ENCODE measurements around the gene AKAP10.
"Not testable (repeated sequence)": the region's sequence is repeated elsewhere in the genome, so short reads cannot be mapped to it uniquely, and the experiment has no call there.

AKAP10 gene

DNA sequence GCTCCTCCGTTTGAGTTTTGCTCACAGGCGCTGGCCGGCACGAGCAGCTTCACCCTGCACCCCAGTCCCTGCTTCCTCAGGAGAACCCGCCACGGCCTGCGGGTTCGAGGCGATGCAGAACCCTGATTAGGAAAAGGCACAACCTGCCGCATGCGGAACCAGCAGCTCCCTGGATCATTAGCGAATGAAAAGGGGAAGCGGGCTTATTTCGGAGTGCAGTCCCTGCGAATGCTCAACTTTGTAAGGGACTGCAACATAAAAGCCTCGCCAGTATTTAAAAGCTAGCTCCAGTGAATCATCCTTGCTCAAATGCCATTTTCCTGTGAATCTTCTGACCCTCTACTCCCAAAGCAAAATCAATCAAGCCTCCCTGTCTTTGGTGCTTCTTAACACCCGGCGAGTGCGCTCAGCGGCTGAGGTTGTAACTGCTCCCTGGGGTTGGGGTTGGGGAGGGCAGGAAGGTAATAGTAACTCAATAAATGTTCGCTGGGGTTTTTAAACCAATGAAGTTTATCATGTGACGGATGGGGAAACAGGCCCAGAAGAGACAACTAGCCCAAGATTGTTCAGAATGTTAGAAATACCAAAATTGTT, 678 bp upstream of the AKAP10 start:
- DNase-seq: peak; percentile 55

DNA sequence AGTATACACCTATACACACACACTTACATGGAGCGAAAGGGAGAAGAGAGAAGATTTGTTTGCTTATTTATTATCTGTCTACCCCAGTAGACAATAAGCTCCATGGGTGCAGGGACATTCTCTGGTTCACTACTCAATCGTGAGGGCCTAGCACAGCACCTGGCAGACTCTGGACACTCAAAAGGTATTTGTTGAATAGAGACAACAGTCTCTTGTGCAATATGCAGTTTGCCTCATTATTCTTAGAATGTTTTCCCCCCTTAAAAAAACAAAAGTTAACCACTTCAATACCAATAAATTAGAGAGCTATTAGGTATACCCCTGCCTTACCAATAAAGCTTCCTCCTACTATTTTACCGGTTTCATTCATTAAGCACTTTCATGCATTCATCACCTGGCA, 2.0 kb downstream of the AKAP10 start:
- no peak for DNase-seq

DNA sequence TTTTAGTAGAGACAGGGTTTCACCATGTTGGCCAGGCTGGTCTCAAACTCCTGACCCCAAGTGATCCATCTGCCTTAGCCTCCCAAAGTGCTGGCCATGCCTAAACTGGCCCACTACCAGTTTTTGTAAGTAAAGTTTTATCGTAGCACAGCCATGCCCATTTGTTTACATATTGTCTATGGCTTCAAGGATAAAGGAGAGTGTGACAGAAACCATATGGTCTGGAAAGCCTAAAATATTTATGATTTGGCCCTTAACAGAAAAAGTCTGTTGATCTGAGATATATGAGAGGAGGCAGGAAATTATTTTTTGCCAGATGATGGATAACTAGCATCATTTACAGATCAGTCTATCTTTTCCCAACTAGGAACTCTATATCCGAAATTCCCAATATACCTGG, 4.5 kb downstream of the AKAP10 start:
- no peak for DNase-seq

DNA sequence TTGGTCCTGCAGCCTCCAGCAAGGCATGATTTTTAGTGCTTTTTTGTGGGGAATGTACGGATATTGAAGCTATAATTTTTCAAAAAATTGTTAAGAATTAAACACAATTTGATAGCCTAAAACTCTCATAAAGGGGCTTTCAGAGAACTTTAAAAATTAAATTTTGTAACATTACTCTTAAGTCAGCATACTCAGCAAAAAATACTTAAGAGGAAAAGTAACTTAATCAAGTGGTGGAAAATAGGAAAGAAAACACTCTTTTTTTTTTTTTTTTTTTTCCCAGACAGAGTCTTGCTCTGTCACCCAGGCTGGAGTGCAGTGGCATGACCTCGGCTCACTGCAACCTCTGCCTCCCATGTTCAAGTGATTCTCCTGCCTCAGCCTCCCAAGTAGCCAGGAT, 14.7 kb downstream of the AKAP10 start:
- not testable (repeated sequence) for DNase-seq

DNA sequence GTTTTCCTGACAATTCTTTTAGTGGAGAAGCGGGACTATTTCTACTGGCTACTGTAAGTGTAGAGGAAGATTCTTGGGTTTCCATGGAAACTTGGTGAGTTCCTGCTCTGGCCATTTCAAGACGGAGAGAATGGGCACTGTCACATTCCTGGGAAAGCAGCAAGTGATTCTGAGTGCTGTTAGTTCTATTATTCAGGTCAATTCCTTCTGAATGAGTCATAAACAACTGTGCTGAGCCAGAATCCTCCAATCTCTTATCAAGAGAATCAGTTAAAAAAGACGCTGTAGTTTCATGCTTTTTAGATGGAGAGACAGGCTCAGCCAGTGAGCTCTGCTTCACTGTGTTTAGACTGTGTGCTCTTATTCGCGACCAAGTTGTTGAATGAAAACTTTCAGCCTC, 19.6 kb downstream of the AKAP10 start:
- DNase-seq: no peak

DNA sequence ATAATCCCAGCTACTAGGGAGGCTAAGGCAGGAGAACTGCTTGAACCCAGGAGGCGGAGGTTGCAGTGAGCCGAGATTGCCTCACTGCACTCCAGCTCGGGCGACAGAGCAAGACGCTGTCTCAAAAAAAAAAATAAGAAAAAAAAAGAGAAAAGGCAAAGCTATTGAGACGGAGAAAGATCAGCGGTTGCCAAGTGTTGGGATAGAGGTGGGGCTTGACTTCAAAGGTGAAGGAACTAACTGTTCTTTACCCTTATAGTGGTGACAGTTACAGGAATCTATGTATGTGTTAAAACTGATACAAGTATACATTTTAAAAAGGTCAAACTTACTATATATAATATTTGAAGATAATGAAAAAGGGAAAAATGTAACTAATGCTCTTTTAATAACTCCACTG, 22.5 kb downstream of the AKAP10 start:
- DNase-seq: no peak

DNA sequence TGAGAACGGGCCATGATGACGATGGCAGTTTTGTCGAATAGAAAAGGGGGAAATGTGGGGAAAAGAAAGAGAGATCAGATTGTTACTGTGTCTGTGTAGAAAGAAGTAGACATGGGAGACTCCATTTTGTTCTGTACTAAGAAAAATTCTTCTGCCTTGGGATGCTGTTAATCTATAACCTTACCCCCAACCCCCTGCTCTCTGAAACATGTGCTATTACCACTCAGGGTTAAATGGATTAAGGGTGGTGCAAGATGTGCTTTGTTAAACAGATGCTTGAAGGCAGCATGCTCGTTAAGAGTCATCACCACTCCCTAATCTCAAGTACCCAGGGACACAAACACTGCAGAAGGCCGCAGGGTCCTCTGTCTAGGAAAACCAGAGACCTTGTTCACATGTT, 26.2 kb downstream of the AKAP10 start:
- not testable (repeated sequence) for DNase-seq

DNA sequence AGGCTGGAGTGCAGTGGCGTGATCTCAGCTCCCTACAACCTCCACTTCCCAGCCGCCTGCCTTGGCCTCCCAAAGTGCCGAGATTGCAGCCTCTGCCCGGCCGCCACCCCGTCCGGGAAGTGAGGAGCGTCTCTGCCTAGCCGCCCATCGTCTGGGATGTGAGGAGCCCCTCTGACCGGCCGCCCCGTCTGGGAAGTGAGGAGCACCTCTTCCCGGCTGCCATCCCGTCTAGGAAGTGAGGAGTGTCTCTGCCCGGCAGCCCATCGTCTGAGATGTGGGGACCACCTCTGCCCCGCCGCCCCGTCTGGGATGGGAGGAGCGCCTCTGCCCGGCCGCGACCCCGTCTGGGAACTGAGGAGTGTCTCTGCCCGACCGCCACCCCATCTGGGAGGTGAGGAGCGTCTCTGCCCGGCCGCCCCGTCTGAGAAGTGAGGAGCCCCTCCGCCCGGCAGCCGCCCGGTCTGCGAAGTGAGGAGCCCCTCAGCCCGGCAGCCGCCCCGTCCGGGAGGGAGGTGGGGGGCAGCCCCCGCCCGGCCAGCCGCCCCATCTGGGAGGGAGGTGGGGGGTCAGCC, 26.9 kb downstream of the AKAP10 start:
- not testable (repeated sequence) for DNase-seq

DNA sequence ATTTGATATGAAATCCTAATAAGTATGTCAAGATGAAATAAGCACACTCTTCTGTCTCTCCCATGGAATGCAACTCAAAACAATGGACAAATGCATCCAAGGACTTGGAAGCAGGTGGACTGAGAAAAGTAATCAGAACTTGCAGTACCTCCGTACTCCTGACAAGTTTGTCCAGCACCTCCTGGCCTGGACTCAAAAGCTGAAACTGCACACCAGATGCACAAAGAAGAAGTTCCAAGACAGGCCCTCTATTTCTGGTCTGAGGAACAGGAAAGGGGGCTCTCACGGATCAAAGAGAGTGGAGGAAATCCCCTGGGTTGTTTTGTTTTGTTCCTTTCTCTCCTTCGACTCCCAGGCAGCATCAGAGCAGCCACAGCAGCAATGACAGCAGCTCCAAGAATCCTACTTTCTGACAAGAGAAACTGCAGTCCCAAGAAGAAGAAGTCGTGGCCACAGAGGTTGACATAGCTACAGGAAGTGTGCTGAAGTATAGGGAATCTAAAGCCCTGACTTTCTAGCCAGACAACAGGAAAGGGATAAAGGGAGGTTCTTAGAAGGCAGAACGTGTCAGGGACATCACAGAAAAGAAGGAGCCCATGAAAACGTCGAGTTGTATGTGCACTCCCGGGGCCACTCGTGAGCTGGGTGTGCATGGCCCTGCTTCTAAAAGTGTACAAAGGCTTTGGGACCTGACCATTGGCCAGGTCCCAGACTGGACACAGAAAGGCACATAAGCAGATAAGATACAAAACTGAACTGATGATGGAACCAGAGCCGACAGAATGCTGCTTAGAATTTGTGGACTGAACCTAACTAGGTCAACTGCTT, 29.3 kb downstream of the AKAP10 start:
- no peak for DNase-seq

DNA sequence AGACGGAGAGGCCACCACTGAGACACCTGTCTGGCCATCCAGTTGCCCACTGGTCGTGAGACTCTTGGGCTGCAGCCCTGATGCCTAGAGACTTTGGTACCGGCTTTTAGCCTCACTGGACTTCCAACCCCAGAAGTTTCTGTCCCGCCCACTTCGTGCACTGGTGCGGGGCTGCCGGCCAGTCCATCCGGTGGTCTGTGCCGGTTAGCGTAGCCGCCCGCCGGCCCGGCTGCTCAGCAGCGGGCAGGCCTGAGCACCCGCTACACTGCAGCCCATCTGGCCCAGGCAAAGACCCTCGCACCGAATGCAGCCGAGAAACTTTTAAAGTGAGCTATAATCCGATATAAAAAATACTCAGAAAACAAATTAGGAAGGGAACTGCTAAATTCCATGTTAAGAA, 30.7 kb downstream of the AKAP10 start:
- no peak for DNase-seq

DNA sequence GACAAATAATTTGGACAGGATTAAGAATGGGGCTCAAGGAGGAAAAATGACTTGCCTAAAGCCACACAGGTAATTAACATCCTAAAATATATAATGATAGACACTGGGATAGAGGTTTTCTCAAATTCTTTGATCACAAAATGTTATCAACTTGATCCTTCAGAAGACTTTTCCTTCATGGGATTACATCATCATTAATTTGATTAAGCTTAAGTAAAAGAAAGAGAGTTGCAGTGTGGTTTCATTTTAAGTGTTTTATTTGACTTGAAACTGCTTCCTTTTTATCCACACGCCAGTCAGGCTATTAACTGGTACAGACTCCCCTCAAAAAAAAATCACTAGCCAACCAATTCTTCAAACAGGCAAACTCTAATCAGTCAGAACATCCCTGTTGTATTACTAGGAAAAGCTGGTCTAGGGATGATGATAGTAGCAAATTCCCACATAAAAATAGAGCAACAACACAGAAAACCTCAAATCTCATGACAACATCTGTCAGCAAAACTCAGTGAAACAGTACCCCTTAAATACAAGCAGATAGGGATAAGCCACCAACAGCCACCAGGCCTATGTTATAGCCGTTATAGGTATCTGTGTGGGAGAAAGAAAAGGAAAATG, 32.5 kb downstream of the AKAP10 start:
- no peak for DNase-seq

DNA sequence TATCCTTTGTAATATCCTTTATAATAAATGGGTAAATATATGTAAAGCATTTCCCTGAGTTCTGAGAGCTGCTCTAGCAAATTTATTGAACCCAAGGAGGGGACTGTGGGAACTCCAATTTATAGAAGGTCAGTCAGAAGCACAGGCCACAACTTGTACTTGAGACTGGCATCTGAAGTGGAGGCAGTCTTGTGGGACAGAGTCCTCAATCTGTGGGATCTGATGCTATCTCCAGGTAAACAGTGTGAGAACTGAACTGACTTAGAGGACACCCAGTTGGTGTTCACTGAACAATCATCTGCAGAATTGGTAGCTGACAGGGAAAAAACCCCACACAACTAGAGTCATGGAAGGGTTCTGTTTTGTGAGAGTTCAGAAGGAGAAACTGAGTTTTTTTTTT, 34.0 kb downstream of the AKAP10 start:
- DNase-seq: no peak

DNA sequence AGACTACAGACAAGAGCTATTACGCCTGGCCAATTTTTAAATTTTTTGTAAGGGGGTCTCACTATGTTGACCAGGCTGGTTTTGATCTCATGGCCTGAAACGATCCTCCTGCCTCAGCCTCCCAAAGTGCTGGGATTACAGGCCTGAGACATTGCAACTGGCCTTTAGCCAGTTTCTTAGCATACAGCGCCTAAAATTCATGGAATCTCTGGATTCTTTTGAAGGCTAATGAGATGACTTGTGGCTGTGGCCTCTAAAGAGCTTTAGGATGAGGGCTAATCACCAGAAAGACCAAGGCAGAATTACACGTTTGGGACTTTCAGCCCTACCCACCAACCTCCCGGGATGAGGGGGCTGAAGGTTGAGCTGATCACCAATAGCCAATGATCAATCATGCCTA, 34.6 kb downstream of the AKAP10 start:
- no peak for DNase-seq

DNA sequence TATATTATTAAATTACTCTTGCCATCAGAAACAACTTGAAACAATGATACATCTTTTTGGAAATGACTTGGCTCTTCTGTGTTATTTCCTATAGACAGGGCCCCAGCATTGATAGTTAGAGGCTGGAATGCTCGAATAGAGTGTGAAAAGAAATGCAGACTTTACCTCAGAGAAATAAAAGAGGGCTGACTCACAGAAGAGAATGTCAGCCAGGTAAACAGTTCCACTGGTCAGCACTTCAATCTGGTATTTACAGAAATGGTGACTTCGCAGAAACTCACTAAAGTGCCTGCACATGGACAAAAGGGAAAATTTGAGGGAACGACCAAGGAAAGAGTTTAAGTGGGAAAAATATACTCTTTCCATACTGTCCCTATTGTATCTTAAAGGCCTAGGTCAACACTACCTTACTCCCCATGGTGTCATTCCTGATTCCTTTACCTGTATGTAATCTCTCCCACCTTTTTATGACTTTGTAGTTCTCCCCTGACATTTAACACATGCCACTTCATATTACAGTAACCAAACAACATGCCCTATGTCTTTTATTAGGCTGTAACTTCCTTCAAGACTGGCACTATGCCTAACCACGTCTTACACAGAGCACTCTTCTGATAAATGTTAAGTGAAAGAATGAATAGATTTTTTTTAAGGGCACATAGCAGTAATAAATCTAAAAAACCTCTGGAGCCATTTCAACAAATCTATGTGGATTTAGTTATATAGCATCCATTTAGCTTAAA, 36.7 kb downstream of the AKAP10 start:
- no peak for DNase-seq

DNA sequence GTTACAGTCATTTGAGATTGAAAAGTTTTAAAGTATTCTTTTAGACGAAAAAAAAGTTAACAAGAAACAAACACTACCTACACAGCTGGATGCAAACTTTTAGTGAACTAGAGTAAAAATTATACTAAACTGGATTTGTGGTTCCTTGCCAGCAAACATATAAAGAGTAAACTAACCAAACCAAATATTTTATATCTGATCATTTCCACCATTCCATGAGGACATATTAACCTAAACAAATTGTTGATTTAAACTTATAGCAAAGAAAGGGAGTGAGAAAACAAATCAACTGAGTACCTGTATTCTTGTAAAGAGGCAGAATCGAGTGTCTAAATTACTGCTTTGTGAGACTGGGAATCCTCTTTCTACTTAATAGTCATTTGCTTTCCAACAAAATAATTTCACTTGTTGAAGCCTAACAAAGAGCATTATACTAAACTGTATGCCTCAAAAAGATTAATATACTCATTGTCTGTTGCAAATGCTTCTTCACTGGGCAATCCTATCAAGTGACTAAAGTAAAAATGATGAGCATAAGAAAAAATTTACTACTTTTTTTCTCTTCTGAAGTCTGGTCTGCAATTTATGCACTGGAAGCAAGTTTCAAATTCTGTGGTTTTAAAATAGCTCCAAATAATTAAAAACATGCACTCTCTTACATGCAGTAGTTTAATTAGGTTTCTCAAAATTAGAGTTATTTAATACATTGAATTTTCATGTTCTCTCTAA, 37.5 kb downstream of the AKAP10 start:
- DNase-seq: no peak

DNA sequence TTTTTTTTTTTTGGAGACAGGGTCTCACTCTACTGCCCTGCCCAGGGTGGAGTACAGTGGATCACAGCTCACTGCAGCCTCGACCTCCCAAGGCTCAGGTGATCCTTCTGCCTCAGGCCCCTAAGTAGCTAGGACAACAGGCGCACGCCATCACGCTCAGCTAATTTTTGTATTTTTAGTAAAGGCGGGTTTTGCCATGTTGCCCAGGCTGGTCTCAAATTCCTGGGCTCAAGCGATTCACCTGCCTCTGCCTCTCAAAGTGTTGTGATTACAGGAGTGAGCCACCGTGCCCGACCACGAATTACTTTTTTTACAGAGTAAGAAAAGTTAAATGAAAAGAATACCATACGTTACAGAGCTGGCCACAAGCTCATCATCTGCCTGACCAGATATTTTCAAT, 38.9 kb downstream of the AKAP10 start:
- no peak for DNase-seq

DNA sequence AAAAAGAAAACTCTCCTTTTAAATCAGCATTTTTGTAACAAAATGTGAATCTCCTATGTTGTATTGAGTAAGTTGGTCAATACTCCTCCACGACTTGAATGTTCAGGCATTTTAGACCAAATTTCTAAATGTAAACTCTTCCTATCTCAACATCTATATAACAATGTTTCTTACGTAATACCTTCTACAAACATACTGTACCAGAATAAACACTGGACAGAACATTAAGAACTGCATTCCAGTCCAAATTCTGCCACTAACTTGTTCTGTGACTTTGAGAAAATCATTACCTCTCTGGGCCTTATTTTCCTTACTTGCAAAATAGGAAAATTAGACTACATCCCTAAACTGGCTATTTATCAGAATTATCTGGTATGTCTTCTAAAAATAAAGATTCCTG, 40.1 kb downstream of the AKAP10 start:
- DNase-seq: no peak

DNA sequence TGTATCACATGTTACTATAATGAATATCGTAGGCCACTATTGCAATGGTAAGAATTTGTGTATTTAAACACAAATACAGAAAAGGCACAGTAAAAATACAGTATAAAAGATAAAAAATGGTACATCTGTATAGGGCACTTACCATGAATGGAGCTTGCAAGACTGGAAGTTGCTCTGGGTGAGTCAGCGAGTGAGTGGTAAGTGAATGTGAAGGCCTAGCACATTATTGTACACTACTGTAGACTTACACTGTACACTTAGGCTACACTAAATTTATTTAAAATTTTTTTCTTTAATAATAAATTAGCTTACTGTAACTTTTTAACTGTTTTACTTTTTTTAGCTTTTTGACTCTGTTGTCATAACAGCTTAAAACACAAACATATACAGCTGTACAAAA, 42.5 kb downstream of the AKAP10 start:
- DNase-seq: no peak

DNA sequence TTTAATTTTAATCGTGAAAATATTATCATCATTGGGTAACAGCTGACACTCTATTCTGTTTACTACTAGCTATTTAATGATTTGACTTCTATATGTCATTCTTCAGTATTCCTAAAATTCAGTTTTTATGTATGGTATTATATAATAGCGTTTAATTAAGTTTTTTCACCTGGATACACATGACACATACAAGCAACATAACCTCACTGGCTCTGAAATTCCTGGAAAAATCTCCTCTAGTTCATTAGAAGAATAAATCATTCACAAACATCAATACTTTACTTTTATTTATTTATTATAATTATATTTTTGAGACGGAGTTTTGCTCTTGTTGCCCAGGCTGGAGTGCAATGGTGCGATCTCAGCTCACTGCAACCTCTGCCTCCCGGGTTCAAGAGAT, 44.0 kb downstream of the AKAP10 start:
- no peak for DNase-seq

DNA sequence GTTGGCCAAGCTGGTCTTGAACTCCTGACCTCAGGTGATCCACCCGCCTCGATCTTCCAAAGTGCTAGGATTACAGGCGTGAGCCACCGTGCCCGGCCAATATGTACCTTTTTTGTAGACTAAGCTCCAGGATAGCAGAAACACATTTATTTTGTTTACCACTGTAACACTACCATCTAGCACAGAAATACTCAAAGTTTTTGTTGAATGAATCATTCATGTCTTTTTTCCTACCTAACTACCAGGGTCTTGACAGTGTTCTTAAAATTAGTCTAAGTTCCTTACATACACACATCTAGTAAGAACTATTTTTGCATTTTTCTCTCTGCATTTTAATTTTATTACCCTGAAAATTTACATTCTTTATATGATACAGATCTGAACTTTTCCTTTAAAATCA, 44.4 kb downstream of the AKAP10 start:
- no peak for DNase-seq

DNA sequence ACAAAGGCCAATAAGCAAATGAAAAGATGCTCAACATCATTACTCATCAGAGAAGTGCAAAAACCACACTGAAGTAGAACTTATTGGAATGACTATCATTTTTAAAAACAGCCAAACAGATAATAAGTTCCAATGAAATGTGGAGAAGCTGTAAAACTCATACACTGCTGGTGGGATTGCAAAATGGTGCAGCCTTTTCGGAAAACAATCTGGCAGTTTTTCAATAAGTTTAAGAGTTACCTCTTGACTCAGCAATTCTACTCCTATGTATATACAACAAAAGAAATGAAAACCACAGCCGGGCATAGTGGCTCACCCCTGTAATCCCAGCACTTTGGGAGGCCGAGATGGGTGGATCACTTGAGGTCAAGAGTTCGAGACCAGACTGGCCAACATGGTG, 49.3 kb downstream of the AKAP10 start:
- DNase-seq: no peak

DNA sequence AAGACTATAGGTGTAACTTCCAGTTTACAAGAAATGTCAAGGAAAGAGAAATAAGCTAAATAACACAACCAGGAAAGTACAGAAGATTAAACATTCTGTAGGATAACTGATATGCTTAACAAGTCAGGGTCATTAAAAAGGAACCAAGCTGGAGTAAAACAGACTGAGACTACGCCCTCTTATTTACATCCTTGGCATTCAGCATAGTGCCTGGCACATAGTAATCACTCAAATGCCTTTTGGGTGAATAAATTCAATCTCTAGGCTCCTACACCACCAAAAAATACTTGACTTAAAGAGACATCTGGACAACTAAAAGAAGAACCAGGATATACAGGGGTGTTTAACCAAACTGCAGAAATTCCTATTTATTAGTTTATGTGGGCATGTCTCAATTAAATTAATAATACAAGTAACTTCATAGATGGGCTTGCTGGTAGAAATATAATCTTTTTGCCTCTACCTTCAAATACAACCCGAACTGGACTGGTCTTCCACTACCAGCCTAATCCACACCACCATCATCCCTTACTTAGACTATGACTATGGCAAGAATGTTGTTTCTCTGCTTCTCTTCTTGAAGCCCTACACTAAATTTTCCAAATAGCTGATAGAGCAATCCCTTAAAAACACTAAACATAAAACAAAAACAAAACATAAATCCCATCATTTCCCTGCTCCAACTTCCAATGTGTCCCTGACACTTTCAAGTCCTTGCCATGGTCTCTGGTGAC, 62.2 kb downstream of the AKAP10 start:
- no peak for DNase-seq

All from GF-D8 (cell line).